ENCODE results near the gene TTBK2.

TTBK2 gene

DNA sequence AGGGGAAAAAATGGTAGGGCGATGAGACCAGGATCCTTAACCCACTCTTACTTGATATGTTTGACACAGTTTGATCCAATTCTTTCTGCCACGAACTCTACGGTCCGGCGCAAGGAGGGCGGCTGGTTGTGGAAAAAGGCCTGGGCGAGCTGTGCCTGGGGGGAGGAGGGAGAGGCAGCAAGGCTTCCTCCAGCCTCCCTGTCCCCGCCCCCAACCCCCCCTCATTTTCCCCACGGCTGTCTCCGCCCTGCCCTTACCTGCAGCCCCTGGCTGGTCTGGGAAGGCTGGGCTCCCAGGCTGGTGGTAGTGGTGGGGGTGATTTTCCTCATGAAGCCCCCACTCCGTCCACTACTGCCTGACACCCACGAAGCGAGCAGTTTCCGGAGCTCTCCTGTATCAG, 191.6 kb downstream of the TTBK2 start:
- no peak for DNase-seq (ENCODE audit: low read depth in 2 of 2)

DNA sequence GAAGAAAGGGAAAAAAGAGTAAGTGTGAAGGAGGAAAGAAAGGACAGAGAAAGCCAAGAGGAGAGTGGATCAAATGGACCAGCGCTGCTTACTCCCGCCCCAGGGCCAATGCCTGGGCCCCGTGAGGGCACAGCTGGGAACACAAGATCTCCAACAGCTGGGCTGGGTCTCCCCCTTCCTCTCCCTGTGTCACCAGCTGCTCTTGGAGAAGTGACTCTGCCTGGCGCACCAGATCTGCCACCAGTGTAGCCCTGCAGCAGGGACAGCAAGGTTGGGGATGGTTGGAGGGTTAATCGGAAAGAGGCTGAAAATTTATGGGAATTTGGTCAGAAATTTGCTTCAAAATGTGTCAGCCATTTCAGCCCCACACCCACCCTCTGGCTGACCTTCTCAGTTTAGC, 192.0 kb downstream of the TTBK2 start:
- DNase-seq (ENCODE audit: low read depth in 2 of 2) = no peak

DNA sequence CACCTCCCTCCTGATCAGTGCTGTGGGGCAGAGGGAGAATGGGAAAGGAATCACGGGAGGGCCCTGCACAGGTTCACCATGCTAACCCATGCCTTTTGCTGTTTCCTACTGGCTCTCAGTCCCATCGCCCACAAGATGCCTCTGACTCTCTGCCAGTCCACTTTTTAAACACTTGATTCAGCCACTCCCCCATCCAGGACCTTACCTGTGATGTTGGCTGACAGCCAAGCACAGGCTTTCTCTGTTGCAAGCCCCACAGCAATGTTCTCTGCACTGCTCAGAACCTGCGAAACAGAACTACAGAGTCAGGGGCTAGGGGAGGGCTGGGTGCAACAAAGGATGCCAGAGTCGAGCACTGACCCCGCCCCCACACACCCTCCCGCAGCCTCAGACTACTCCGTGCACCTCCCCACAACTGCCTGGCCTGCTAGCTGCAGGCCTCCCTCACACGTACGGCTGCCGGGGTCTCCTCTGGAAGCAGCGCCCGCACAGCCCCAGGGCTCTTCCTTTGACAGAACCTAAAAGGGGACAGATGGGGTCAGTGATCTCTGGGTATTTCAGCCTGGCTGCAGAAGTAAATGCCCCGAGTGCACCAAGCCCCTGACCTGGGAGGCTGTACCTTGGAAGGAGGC, 192.7 kb downstream of the TTBK2 start:
- no peak for DNase-seq (ENCODE audit: low read depth in 2 of 2)

DNA sequence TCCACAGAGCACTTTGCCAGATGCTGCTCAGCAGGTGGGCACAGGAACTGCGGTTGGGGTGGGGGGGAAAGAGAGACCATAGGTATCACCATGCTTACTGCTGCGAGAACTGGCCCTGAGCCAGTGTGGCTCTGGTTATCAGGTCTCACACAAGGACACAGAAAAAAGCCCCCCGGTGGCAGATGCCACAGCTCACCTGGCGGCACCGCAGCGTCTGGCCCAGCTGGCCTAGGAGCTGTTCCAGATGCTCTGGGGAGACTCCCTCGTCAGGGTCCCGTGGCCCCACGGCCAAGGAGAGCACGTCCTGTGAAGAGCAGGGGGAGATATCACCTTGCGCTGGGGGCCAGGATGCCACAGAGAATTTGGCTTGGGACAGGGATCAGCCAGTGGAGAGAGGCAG, 194.5 kb downstream of the TTBK2 start:
- no peak for DNase-seq (ENCODE audit: low read depth in 2 of 2)

DNA sequence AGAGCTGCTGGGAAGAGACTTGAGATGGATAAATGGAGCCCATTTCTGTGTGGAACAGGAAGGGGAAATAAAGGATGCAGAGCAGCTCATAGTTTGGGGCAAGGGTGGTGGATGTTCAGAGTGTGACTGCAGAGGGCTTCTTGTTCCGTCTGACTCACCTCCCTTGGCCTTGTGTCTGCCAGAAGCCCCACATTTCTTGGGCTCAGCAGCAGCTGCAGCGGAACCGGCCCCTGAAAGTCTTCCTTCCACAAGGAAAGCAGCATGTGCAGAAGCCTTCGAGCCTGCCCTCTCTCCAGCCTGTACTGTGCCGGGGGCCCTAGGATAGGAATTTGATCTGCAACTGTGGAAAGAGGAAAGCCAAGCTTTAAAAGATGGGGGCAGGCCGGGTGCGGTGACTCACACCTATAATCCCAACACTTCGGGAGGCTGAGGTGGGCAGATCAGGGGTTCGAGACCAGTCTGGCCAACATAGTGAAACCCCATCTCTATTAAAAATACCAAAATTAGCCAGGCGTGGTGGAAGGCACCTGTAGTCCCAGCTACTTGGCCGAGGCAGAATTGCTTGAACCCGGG, 195.2 kb downstream of the TTBK2 start:
- no peak for DNase-seq (ENCODE audit: low read depth in 2 of 2)

DNA sequence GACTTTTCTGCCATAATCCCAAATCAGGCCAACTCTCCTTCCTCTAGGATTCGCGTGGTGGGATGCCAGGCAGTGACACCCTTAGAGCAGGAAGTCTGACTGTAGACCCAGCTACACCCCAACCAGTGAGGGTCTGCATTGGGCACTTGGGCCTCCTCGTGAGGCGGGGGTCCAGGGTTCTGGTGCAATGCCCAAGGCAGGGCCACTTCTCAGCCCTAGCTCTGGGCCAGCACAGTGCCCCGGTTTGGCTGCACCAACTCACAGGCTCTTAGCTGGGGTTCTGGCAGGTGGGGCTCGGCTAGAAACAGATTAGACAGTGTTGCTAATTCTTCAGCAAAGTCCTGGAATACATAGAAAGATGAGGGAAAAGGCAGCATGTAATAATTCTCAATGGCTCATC, 196.3 kb downstream of the TTBK2 start:
- no peak for DNase-seq (ENCODE audit: low read depth in 2 of 2)

DNA sequence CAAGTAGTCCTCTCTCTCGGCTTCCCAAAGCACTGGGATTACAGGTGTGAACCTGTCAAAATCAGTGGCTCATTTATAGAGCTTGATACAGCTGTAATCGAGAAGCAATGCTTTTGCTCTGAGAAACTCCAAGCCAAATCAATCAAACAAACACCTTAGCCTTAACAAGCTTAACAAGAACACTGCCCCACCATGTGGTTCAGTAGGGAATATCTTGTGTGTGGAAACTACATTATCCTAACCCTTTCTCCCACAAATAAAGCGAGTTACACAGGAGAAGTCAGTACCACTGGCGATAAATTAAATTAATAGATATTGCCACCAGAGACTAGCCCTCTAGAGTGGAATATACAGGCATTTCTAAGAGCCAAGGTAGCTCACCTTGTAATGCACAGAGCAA, 197.5 kb downstream of the TTBK2 start:
- no peak for DNase-seq (ENCODE audit: low read depth in 2 of 2)

DNA sequence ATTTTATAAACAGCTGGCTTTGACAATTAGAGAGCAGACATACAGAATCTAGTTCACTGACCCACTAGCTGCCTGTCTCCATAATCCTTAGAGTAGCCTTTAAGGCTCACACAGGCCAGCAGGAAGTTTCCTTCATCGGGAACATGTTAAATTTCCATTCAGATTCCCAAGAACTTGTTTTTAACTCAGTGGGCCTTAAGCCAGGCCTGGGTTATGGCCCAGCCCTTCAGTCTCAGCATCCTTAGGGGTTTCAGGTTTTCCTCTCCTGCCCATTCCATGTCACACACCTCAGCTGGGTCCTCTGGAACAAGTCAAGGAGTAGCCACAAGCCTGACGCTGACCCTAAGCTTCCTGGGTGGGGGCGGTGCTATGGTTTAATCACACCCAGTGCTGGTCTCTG, 198.7 kb downstream of the TTBK2 start:
- DNase-seq (ENCODE audit: low read depth in 2 of 2) = no peak

DNA sequence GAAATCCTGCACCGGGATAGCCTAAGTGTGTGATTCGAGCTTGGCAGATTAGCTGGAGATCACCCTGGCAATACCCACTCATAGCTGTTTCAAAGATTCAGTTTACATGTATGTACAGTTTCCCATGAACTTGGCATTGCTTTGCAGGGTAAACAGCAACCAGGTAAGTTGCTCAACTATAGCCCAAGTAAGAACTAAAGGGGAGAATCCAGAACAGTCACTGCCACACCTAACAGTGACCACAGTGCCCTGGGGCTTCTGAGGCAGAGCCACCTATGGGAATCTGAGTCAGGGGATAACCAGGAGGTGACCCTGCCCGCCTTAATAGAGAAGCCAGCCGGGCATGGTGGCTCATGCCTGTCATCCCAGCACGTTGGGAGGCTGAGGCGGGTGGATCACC, 199.6 kb downstream of the TTBK2 start:
- DNase-seq (ENCODE audit: low read depth in 2 of 2) = no peak

DNA sequence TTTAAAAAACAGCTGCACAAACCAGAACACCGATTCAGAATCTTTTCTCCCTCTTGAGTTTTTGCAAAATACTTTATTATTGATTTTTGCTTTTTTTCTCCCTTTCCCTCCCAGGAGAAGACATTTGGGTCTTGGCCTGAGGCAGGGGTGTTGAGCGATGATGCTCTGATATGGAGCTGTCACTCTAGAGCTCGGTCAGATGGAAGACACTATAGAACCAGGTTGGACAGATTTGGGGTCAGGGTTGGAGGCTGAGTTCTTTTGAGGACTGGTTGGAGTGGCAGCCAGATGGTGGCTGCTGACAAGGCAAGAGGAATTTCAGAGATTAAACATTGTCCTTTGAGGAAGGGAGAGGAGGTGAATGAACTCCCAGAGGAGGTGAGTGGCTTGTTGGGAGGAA, 200.5 kb downstream of the TTBK2 start:
- no peak for DNase-seq (ENCODE audit: low read depth in 2 of 2)

DNA sequence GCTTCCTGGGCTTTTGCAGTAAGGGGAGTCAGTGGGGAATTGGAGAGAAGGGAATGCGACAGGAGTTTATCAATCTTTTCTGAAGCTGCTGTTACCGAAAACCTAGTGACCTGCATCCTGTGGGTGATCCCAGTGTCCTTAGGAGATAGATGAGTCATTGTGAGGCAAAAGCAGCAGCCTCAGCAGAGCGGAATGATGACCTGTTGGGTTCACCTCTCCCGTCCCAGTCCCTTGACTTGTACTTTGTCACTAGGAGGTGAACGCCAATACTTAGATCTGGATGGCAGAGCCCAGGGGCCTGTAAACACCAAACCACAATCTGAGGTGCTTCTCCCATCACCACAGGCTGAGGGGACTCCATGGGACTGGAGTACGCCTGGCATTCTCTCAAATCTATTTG, 201.5 kb downstream of the TTBK2 start:
- no peak for DNase-seq (ENCODE audit: low read depth in 2 of 2)

DNA sequence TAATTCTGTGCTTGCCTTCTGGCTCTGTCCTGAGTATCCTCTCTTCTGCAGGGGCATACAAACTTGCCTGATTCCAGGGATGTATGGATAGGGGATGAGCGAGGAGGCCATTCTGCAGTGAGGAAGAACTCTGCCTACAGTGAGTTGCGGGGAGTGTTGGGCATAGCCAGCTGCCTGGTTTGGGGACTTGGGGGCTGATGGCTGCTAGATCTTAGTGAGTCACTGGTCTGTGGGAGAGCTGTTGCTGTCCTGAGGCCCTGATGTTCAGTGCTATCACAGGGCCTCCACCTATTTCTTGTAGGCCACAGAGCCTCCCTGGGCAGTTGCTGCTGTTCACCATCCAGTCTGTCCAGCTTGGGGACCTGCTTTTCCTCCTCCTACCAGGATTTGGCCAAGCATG, 204.0 kb downstream of the TTBK2 start:
- no peak for DNase-seq (ENCODE audit: low read depth in 2 of 2)

DNA sequence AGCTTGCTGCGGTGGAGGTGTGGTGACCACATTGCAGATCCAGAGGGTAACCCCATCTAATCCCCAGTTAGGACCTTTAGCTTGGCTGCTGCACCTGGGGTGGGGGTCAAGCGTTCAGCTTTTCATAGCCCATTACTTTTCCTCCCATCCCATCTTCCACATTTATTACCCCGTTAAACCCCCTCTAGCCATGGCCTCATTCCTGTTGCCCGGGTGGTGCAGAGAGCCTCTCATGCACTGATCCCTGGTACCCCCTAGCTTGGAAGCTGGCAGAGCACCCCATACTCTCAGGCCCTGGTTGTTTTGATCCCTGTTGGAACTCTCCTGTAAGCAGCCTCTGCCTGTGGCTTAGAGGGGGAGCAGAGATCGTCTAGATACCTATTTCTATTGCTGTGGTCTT, 204.5 kb downstream of the TTBK2 start:
- no peak for DNase-seq (ENCODE audit: low read depth in 2 of 2)

DNA sequence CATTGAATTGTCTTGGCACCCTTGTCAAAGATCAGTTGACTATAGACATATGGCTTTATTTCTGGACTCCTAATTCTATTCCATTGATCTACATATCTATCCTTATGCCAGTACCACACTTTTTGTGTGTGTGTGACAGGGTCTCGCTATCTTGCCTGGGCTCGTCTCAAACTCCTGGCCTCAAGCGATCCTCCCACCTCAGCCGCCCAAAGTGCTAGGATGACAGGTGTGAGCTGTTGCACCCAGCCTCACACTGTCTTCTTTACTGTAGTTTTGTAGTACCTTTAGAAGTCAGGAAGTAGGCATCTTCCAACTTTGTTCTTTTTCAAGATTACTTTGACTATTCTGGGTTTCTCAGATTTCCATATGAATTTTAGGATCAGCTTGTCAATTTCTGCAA, 208.0 kb downstream of the TTBK2 start:
- DNase-seq (ENCODE audit: low read depth in 2 of 2) = no peak

DNA sequence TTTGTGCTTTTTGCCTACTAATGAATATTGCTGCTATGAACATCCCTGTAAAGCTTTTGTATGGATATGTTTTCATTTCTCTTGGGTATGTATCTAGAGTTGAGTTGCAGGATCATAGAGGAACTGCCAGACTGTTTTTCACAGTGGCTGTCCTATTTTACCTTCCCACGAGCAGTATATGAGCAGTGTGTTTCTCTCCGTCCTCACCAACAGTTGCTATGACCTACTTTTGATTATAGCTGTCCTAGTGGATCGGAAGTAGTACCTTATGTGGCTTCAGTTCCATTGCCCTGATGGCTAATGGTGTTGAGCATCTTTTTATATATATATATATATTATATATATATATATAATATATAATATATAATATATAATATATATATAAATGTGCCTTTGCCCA, 208.8 kb downstream of the TTBK2 start:
- DNase-seq (ENCODE audit: low read depth in 2 of 2) = no peak

DNA sequence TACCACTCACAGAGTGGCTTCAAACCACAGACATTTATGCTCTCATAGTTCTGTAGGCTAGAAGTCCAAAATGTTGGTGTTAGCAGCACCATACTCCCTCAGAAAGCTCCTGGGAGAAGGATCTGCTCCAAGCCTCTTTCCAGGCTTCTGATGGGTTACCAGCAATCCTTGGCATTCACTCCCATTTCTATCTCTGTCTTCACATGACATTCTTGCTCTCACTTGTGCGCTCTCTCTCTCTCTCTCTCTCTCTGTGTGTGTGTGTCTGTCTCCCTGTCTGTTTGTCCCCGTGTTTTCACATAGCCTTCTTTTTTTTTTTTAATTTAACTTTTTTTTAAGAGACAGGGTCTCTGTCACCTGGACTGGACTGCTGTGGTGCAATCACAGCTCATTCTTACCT, 209.9 kb downstream of the TTBK2 start:
- no peak for DNase-seq (ENCODE audit: low read depth in 2 of 2)

DNA sequence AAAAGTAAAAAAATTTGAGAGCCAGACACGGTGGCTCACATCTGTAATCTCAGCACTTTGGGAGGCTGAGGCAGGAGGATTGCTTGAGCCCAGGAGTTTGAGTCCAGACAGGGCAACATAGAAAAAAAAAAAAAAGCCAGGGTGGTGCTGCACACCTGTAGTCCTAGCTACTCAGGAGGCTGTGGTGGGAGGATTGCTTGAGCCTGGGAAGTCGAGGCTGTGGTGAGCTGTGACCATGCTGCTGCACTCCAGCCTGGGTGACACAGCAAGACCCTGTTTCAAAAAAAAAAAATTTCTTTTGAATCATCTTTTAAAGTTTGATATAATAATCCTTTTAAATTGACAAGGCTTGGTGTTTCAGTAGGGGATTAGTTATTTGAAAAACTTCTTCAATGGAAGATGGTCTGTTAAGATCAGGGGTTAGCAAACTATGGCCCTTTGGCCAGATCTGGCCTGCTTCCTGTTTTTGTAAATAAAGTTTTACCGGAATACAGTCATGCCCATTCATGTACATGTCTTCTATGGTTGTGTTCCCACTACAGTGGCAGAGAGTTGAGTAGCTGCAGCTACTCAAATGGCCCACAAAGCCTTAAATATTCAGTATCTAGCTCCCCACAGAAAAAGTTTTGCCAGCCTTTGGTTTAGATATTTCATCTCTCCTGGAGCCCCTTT, 212.6 kb downstream of the TTBK2 start:
- DNase-seq (ENCODE audit: low read depth in 2 of 2) = no peak

DNA sequence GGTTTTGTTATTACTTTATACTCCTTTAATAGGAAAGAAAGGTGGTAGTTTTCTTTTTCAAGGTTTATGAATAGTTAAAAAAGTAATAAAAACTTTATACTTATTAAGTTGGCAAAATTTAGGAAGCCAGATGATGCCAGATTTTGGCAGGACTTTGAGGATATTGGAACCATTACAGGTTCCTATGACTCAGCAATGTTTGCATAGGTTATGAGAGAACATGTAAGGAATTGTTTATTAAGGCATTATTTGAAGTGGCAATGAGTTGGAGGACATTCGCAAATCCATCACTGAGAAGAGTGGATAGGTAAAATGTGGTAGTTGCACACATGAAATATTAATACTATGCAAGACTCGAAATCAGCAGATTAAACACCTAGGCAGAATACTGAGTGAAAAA, 213.5 kb downstream of the TTBK2 start:
- no peak for DNase-seq (ENCODE audit: low read depth in 2 of 2)

DNA sequence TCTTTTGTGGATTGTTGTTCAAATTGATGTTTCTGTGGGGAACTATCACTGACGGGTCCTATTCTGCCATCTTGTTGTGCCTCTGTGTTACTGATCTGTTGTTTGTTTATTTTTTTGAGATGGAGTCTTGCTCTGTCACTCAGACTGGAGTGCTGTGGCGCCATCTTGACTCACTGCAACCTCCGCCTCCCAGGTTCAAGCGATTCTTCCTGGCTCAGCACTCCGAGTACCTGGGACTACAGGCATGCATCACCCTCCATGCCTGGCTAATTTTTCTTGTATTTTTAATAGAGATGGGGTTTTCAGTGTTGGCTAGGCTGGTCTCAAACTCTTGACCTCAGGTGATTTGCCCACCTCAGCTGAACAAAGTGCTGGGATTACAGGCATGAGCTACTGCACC, 215.2 kb downstream of the TTBK2 start:
- no peak for DNase-seq (ENCODE audit: low read depth in 2 of 2)

DNA sequence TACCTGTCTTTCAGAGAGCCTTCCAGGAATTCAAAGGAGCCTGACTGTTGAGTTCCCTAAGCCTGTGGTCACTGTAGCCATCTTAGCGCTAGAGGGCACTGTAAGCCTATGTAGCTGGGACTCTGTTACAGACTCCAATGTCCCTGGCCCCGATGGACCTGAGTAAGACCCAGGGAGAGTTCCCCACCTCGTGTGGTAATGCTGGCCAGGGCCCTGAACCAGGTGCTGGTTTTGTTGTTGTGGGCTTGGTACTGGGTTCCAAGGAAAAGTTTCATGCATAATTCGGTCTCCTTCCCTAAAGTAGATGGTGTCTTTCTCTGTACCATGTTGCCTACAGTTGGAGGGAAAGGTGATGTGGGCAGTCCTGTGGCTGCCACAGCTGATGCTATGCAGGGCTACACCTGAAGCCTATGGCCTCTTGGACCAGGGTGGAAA, 216.1 kb downstream of the TTBK2 start:
- peak; percentile 18 to 33 for DNase-seq (ENCODE audit: low read depth in 2 of 2)

DNA sequence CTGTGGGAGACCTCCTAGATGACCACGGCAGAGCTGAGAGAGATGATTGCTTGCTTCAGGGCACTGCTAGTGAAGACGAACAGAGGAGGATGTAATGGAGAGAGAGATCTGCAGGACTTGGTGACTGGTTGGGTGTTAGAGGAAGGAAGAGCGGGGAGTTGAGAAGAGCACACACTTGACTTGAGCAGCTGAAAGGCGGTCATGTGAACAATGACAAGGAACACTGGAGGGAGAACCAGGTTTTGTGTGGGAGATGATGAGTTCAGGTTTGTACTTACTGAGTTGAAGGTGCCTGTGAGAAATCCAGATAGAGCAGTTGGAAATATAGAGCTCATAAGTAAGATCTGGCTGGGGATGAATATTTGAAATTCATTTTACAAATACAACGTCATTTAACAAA, 224.0 kb downstream of the TTBK2 start:
- no peak for DNase-seq (ENCODE audit: low read depth in 2 of 2)

DNA sequence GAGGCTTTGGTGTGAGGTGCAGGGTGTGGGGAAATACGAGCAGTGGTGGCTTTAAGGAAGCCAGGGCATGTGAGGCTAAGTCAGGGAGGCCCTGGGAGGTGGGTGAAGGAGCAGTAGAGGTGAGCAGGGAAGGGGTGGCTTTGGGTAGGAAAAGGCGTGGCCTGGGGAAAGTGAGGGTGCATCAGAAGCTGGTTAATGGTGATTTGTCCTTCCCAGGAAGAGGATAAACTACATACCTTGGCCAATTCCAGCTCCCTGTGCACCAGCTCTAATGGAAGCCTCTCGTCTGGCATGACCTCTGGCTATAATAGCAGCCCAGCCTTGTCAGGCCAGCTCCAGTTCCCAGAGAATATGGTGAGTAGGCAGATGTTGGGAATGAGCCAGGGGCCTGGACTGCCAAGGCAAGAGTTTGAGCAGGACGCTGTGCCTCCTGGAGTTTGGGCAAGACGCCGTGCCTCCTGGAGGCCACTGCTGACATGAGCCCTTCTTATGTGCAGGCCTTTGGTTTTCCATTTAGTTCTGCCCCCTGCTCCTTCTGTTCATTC, 225.0 kb downstream of the TTBK2 start:
- DNase-seq (ENCODE audit: low read depth in 2 of 2) = no peak

DNA sequence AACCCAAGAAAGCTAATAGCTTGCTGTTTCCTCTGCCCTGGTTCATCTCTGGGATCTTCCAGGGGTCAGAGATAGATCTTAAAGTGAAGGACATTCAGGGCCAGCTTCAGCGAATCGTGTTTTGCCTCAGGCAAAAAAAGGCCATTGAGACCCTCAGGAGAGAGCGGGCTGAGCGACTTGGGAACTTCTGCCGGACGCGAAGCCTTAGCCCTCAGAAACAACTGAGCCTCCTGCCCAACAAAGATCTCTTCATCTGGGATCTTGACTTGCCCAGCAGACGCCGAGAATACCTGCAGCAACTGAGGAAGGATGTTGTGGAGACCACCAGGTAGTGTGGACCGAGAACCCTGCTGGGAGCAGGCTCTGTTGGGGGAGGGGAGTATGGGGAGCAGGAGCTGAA, 226.2 kb downstream of the TTBK2 start:
- DNase-seq (ENCODE audit: low read depth in 2 of 2) = no peak
